Liver (tissue), 9 donors: Measurements from ENCODE around the gene TTC1. TPM values are rescaled to one million over a fixed set of nuclear protein-coding genes. Genes with fewer than 3 reads are reported as not detected.

Experiments
- DNase-seq: peaks from one replicate; pipeline ENCODE4 v3.0.0-alpha.2; 2017; ENCODE audit warnings: low spot score
- H3K27ac ChIP-seq, 2 donors: one replicate each; pipeline ENCODE4 v1.7.0; 2013; ENCODE audit warnings: inconsistent platforms in 2 of 2, low read length in 2 of 2, control low read depth in 1 of 2, low read depth in 1 of 2, mild to moderate bottlenecking in 1 of 2
- H3K27me3 ChIP-seq, 4 donors: one replicate each; pipeline versions ENCODE4 v1.6.1 to v1.7.0; 2013; ENCODE audit warnings: low read length in 3 of 4, inconsistent platforms in 1 of 4, mild to moderate bottlenecking in 1 of 4, moderate library complexity in 1 of 4; ENCODE audit not compliant: control insufficient read depth in 4 of 4, insufficient read depth in 4 of 4
- H3K36me3 ChIP-seq, 4 donors: one replicate each; pipeline versions ENCODE4 v1.6.1 to v1.7.0; 2013; ENCODE audit warnings: low read length in 3 of 4, mild to moderate bottlenecking in 3 of 4, low read depth in 1 of 4, moderate library complexity in 1 of 4; ENCODE audit not compliant: control insufficient read depth in 4 of 4, insufficient read depth in 3 of 4
- H3K4me1 ChIP-seq, 4 donors: one replicate each; pipeline versions ENCODE4 v1.6.1 to v1.7.0; 2013; ENCODE audit warnings: low read length in 3 of 4, mild to moderate bottlenecking in 3 of 4, moderate library complexity in 1 of 4; ENCODE audit not compliant: control insufficient read depth in 4 of 4, insufficient read depth in 4 of 4
- H3K4me3 ChIP-seq, 3 donors: one replicate each; pipeline versions ENCODE4 v1.6.1 to v1.7.0; 2013; ENCODE audit warnings: low read length in 3 of 3, control low read depth in 1 of 3, low read depth in 1 of 3, mild to moderate bottlenecking in 1 of 3
- H3K9ac ChIP-seq, 2 donors: one replicate each; pipeline ENCODE4 v1.7.0; 2013; ENCODE audit warnings: low read length in 2 of 2, mild to moderate bottlenecking in 2 of 2, moderate library complexity in 2 of 2, control low read depth in 1 of 2, low read depth in 1 of 2
- H3K9me3 ChIP-seq, 4 donors: one replicate each; pipeline versions ENCODE4 v1.6.1 to v1.7.0; 2013; ENCODE audit warnings: low read length in 3 of 4; ENCODE audit not compliant: control insufficient read depth in 4 of 4
- CTCF ChIP-seq: fragments of 150-350 bp; IDR thresholded peaks from 2 replicates; pipeline ENCODE4 v1.5.1; 2017; ENCODE audit warnings: improper control_type of control experiment, low read depth, low read length; ENCODE audit not compliant: missing input control
- EGR1 ChIP-seq, 2 donors: IDR thresholded peaks; 2 replicates each; pipeline ENCODE4 v1.6.1; 2016 to 2018; ENCODE audit warnings: antibody characterized with exemption in 2 of 2, low read depth in 2 of 2
- FOXA1 ChIP-seq: IDR thresholded peaks from 2 replicates; pipeline ENCODE4 v1.6.1; 2016; ENCODE audit warnings: antibody characterized with exemption
- FOXA2 ChIP-seq: IDR thresholded peaks from 2 replicates; pipeline ENCODE4 v1.6.1; 2016; ENCODE audit warnings: antibody characterized with exemption
- GABPA ChIP-seq, 2 donors: IDR thresholded peaks in 1 of 2; conservative IDR thresholded peaks in 1 of 2; 2 replicates each; pipeline ENCODE4 v1.6.1; 2016; ENCODE audit warnings: antibody characterized with exemption in 2 of 2, mild to moderate bottlenecking in 1 of 2, moderate library complexity in 1 of 2
- HNF4A ChIP-seq, 2 donors: conservative IDR thresholded peaks; 2 replicates each; pipeline ENCODE4 v1.6.1; 2016; ENCODE audit warnings: antibody characterized with exemption in 2 of 2, mild to moderate bottlenecking in 2 of 2
- HNF4G ChIP-seq: IDR thresholded peaks from 2 replicates; pipeline ENCODE4 v1.6.1; 2016; ENCODE audit warnings: antibody characterized with exemption
- JUND ChIP-seq, 2 donors: IDR thresholded peaks; 2 replicates each; pipeline ENCODE4 v1.6.1; 2016; ENCODE audit warnings: antibody characterized with exemption in 2 of 2
- NR2F2 ChIP-seq: IDR thresholded peaks from 2 replicates; pipeline ENCODE4 v1.6.1; 2016; ENCODE audit warnings: antibody characterized with exemption
- RAD21 ChIP-seq, 2 donors: IDR thresholded peaks; 2 replicates each; pipeline ENCODE4 v1.6.1; 2016; ENCODE audit warnings: antibody characterized with exemption in 2 of 2, mild to moderate bottlenecking in 2 of 2
- REST ChIP-seq: IDR thresholded peaks from 2 replicates; pipeline ENCODE4 v1.6.1; 2016; ENCODE audit warnings: antibody characterized with exemption, mild to moderate bottlenecking
- RXRA ChIP-seq, 2 donors: IDR thresholded peaks; 2 replicates each; pipeline ENCODE4 v1.6.1; 2017 to 2018; ENCODE audit warnings: antibody characterized with exemption in 2 of 2, mild to moderate bottlenecking in 1 of 2
- SP1 ChIP-seq: IDR thresholded peaks from 2 replicates; pipeline ENCODE4 v1.6.1; 2018; ENCODE audit warnings: antibody characterized with exemption, mild to moderate bottlenecking
- TAF1 ChIP-seq: conservative IDR thresholded peaks from 2 replicates; pipeline ENCODE4 v1.6.1; 2016; ENCODE audit warnings: antibody characterized with exemption, mild to moderate bottlenecking
- YY1 ChIP-seq: IDR thresholded peaks from 2 replicates; pipeline ENCODE4 v1.6.1; 2016; ENCODE audit warnings: antibody characterized with exemption, mild to moderate bottlenecking
- ZBTB33 ChIP-seq: IDR thresholded peaks from 2 replicates; pipeline ENCODE4 v1.6.1; 2016; ENCODE audit warnings: antibody characterized with exemption
- WGBS: extraction: QIAGEN DNeasy Blood & Tissue Kit; methylation state at CpG from one replicate; pipeline ENCODE4 v1.1.7; 2013; 5-methylcytosine and 5-hydroxymethylcytosine counted together
- polyA plus RNA-seq, 2 donors: library from polyadenylated mRNA; stranded (reverse) in 1 of 2; unstranded in 1 of 2; fragments of 200-250 nt in 1 of 2; fragments of >200 nt in 1 of 2; fragmentation: Nextera tagmentation in 1 of 2; extraction: Ambion mirVana in 1 of 2; gene quantifications; one replicate each; pipeline versions ENCODE4 v1.2.1 to v1.2.3, GENCODE V29; 2013 to 2015
- total RNA-seq, 2 donors: library from RNA; depleted of rRNA; stranded (reverse); fragments of >200 nt; gene quantifications; one replicate each; pipeline ENCODE4 v1.2.3, GENCODE V29; 2014
- TF ChIP-seq, protein P1 (sequence below): IDR thresholded peaks from 2 replicates; pipeline ENCODE4 v1.6.1; 2016; ENCODE audit warnings: antibody characterized with exemption
- TF ChIP-seq, protein P2 (sequence below): IDR thresholded peaks from 2 replicates; pipeline ENCODE4 v1.6.1; 2016; ENCODE audit warnings: antibody characterized with exemption
- donor health status: healthy.
- donor health status: healthy.
- donor health status: healthy.
- donor health status: healthy.
- donor health status: healthy.

TTC1 gene
- total and polyA plus RNA-seq, 4 donors = 18.0 to 35.5 (median 22.2) TPM

GRCh38 chr5:160054047-160054446, 45.1 kb downstream of the TTC1 start:
- H3K4me3 ChIP-seq = no peak overlapping the region
- DNase-seq = no peak
- H3K36me3 ChIP-seq = peaks cover 6 to 50% (median 37%) of the 10 kb centered on the region in 4 donors
- TF ChIP-seq FOXA2 (no peak), HNF4A (conservative IDR thresholded peaks at IDR 0.05) (no peak)
- H3K27ac ChIP-seq = no peak overlapping the region
- 99% methylated on average over 1 of the region's 1 CpG for WGBS
- H3K27me3 ChIP-seq = no peaks in the 10 kb centered on the region
- H3K9me3 ChIP-seq = no peaks in the 10 kb centered on the region
- H3K4me1 ChIP-seq = no peaks in the 10 kb centered on the region
- H3K9ac ChIP-seq = no peak overlapping the region

DNA sequence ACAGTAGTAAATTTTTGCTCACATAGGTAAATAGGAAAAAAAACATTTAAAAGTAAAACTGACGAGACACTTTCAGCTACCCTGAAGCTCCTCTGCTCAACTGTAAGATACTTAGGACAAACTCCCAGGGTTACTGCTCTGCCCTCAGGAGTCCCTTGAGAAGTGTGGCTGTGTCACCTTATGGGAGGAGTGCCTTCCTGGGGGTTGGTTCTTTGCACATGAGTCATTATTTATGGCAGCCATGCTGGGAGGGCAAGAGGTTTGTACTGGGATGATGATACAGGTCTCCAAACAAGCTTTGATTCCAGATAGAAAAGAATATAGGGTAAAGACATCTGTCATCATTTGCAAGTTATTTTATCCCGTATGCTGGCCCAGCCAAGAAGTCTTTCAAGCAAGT, 45.9 kb downstream of the TTC1 start:
- Histone ChIP-seq H3K27me3 (no peaks in the 10 kb centered on the region), H3K9ac (no peak overlapping the region), H3K36me3 (peaks cover 6 to 54% (median 37%) of the 10 kb centered on the region in 4 donors), H3K4me3 (no peak overlapping the region), H3K27ac (no peak overlapping the region), H3K4me1 (no peaks in the 10 kb centered on the region), H3K9me3 (no peaks in the 10 kb centered on the region)
- WGBS = 97% methylated on average over 2 of the region's 2 CpGs
- DNase-seq = no peak
- TF ChIP-seq HNF4G (no peak), NR2F2 (no peak), CTCF (no peak), FOXA1 (no peak), HNF4A (conservative IDR thresholded peaks at IDR 0.05) (no peak), SP1 (no peak), EGR1 (IDR thresholded peaks at IDR 0.05; ENCODE audit: low read depth in 2 of 2) (no peak), RAD21 (IDR thresholded peaks at IDR 0.05) (no peak), ZBTB33 (no peak), JUND (IDR thresholded peaks at IDR 0.05) (no peak), YY1 (no peak), FOXA2 (no peak), RXRA (IDR thresholded peaks at IDR 0.05) (no peak), TAF1 (no peak), GABPA (IDR thresholded peaks at IDR 0.05 in 1 of 2, conservative IDR thresholded peaks at IDR 0.05 in 1 of 2) (no peak), REST (no peak)
- TF ChIP-seq, protein P1, sequence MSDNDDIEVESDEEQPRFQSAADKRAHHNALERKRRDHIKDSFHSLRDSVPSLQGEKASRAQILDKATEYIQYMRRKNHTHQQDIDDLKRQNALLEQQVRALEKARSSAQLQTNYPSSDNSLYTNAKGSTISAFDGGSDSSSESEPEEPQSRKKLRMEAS = no peak
- TF ChIP-seq, protein P2, sequence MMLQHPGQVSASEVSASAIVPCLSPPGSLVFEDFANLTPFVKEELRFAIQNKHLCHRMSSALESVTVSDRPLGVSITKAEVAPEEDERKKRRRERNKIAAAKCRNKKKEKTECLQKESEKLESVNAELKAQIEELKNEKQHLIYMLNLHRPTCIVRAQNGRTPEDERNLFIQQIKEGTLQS = no peak
